ENCODE results near the gene ABLIM1. TPM values are rescaled to one million over a fixed set of nuclear protein-coding genes. Genes with fewer than 3 reads are reported as not detected.

Gene ABLIM1
- total RNA-seq, 1 donor from 2014 or later = 30.2 TPM

DNA sequence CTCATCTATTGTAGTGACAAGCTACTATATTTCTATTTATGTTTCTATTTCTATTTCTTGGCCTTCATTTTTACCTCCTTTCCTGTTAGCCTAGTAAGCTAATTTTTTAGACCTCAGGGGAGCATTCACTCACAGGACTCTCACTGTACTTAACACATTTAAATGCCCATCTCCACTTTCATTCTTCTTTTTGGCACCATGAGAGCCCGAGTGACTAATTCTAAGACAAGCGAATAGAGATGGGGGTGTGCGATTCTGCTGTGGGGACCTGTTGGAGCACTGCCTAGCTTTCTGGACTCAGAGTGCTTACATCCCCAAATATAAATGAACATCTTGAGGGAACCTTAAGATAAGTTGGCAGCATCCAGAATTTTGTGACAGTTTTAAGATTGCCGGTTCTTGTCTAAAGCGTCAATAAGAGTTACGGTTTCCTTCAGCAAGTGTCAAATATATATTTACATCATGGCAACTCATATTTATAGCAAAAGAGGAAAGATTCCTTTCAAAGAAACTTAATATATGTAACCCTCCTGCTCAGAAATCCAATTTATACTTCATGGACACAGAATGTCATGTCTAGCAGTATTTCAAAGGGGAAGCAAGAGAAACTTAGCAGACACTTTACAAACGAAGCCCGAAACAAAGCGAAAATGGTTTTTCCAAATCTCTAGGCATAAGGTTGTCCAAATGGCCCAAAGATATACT is 199.7 kb downstream of the ABLIM1 start:
- TF ChIP-seq, protein P1, sequence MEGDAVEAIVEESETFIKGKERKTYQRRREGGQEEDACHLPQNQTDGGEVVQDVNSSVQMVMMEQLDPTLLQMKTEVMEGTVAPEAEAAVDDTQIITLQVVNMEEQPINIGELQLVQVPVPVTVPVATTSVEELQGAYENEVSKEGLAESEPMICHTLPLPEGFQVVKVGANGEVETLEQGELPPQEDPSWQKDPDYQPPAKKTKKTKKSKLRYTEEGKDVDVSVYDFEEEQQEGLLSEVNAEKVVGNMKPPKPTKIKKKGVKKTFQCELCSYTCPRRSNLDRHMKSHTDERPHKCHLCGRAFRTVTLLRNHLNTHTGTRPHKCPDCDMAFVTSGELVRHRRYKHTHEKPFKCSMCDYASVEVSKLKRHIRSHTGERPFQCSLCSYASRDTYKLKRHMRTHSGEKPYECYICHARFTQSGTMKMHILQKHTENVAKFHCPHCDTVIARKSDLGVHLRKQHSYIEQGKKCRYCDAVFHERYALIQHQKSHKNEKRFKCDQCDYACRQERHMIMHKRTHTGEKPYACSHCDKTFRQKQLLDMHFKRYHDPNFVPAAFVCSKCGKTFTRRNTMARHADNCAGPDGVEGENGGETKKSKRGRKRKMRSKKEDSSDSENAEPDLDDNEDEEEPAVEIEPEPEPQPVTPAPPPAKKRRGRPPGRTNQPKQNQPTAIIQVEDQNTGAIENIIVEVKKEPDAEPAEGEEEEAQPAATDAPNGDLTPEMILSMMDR (conservative IDR thresholded peaks at IDR 0.05; ENCODE audit: low read depth, low read length) = no peak
- DNase-seq (ENCODE audit: low read depth) = no peak
- no peak overlapping the region for H3K4me3 ChIP-seq (ENCODE audit: low read depth, low read length)

DNA sequence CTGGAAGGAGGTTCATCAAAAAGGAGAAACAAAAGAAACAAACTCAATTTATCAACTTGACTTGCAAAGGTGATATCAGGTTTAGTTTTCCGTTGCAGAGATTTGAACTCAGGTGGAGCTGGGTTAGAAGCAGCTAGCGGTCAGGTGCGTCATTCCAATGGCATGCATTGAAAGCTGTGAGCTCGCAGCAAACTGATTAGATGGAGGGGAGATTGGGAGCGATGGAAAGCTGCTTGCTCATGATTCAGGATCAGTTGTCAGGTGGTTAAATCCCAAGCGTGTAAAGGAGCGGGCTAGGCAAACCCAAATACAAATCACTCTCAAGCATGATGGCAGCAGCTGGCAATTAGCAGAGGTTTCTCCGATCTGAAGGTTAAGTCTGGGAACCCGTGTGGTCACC is 204.5 kb downstream of the ABLIM1 start:
- TF ChIP-seq, protein P1 (conservative IDR thresholded peaks at IDR 0.05; ENCODE audit: low read depth, low read length) = no peak
- no peak overlapping the region for H3K4me3 ChIP-seq (ENCODE audit: low read depth, low read length)
- DNase-seq (ENCODE audit: low read depth) = no peak

DNA sequence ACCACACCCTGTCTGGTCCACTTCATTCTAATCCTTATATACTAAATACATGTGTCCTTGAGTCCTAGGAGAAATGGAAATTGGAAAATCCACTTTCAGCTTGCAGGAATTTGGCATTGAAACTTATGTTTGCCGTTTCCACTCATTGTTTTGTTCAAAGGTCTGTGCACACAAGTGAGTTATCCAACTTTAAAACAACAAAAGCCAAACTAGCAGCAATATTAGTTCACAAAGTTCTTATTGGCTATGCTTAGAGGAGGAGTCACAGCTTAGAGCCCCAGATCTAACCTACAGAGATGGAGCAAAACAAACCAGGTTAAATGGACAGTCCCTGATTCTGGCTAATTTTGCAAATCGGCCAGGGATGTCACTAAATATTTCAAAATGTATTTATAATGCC is 209.2 kb downstream of the ABLIM1 start:
- no peak for DNase-seq (ENCODE audit: low read depth)
- no peak overlapping the region for H3K4me3 ChIP-seq (ENCODE audit: low read depth, low read length)
- TF ChIP-seq, protein P1 (conservative IDR thresholded peaks at IDR 0.05; ENCODE audit: low read depth, low read length) = no peak

DNA sequence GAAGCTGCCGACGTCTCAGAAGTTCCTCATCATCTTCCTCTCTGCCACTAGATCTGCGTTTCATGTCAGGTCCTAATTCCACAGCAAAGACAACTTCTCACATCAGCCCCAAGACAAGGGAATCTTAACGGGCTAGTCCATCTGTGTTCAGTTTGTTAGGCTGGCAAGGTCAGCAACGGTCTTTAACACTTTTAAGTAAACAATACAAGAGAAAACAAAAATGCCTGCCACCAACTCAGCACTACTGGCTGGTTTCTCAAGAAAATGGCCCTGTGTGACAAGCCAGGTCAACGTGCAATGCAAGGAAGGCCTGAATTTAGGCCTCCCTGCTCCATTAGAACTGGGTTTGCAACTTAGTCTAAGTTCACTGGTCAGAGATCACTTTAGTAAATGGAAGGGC is 212.7 kb downstream of the ABLIM1 start:
- DNase-seq (ENCODE audit: low read depth) = no peak
- no peak overlapping the region for H3K4me3 ChIP-seq (ENCODE audit: low read depth, low read length)
- TF ChIP-seq, protein P1 (conservative IDR thresholded peaks at IDR 0.05; ENCODE audit: low read depth, low read length) = no peak

DNA sequence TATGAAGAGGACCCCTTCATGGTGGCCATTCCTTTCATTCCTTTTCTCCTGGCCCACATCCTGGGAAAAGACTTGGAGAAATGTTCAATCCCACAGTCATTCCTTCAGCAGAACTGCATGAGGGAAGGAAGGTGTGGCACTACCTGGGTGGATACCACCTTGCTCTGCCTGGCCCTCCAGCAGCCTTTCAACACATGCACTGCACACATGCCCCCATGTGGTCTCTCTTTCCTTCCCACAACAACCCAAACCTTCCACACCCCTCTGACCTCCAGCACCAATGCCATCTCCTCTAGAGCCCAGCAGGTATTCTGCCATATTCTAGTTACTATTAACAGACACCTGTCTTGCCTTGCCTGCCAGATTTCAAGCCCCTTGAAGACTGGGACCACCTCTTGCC is 213.3 kb downstream of the ABLIM1 start:
- TF ChIP-seq, protein P1 (conservative IDR thresholded peaks at IDR 0.05; ENCODE audit: low read depth, low read length) = no peak
- DNase-seq (ENCODE audit: low read depth) = no peak

DNA sequence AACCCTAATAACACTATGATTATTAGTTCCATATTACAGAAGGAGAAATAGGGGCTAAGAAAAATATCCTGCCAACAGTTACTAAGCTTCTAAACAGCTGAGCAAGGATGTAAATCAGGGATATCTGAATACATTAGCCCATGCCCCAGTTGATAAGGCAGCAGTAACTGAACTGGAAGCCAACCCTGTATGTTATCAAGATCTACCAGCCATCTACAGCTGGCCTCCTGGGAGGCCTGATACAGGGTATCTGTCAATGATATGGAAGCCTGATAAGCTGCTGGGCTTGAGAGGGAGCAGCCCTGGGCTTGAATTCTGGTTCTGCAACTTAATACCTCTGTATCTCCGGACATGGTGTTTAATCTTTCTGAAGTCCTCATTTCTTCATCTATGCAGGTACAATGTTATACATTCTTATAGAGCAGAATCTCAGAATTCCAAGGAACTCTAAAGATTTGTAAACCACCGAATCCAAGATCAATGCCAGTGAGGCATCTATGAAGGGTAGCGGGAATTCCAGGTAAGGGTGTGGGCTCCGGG is 215.9 kb downstream of the ABLIM1 start:
- no peak for DNase-seq (ENCODE audit: low read depth)
- no peak overlapping the region for H3K4me3 ChIP-seq (ENCODE audit: low read depth, low read length)
- TF ChIP-seq, protein P1 (conservative IDR thresholded peaks at IDR 0.05; ENCODE audit: low read depth, low read length) = no peak

More for the DNA sequence above, 213.3 kb downstream of the ABLIM1 start:
- no peak overlapping the region for H3K4me3 ChIP-seq (ENCODE audit: low read depth, low read length)

DNA sequence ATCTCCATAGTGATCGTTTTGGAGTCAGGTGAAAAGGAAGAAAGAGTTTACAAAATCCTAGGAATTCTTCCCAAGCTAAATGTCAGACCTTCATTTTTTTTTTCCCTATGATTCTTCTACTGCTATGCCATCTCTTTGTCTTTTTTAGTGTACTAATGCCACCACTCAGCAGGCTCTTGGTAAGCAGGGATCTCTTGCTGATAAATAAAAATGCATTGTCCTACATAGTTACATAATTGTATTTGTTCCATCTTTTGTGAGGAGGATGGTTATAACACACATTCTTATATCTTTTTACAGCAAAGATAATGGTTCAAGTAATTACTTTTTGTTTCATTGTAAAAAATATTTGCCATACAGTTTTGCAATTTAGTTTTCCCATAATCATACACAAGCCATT is 217.0 kb downstream of the ABLIM1 start:
- no peak for DNase-seq (ENCODE audit: low read depth)
- TF ChIP-seq, protein P1 (conservative IDR thresholded peaks at IDR 0.05; ENCODE audit: low read depth, low read length) = no peak
- no peak overlapping the region for H3K4me3 ChIP-seq (ENCODE audit: low read depth, low read length)
